RPMI7951 (cell line): ENCODE results near the gene ZFHX3. TPM values are rescaled to one million over a fixed set of nuclear protein-coding genes. Genes with fewer than 3 reads are reported as not detected.

Experiments used
- DNase-seq: peaks from one replicate; pipeline ENCODE4 v3.0.0-alpha.2; 2012; ENCODE audit warnings: low read depth
- total RNA-seq: library from RNA; depleted of rRNA; stranded (reverse); fragments of >200 nt; shearing (Covaris generic); gene quantifications from 2 replicates; pipeline ENCODE4 v1.2.3, GENCODE V29; 2014

ZFHX3 gene
- total RNA-seq, 1 experiment from 2014 or later: 2.2 TPM

DNA sequence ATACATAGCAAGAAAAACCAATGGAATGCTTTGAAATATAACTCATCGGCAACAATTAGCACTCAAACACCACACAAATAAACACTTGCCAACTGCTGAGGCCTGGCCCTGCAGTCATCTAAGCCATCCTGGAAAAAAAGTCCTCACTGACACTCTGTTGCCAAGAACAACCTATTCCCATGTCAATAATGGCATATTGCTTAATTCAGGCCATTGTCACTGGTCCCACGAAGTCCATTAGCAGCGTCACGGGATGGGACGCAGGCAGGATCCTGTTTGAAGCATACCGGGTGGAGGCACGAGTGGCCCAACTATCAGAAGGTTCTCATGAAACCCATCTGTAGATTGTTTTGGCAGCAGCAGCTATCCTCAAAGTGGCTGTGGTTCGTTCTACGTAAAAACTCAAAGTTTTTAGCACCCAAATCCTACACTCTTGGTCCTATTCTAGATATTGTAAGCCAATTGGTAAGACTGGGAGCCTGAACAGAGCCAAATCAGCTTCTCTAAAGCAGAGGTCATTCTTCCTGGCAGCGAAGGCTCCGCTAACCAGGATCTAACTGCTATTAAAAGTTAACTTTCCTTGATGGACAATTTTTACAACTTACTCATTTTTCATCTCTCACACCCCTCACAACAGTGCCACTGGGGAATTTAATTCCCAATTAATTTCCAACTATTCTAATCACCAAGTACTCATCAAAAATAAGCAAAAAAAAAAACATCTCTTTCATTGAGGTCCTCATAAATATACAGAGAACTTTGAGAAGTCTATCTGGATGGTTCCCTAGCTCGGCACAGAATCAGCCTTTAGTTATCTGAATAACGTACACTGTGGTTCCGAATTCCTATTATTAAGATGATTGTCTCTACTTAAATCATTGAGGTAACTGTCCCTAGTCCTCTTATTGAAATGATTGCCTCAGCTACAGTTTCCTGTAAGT is 91.5 kb downstream of the ZFHX3 start:
- no peak for DNase-seq

- DNase-seq: no peak
Observed at GRCh38 chr16:72952811-72953271, 95.1 kb downstream of the ZFHX3 start.

DNA sequence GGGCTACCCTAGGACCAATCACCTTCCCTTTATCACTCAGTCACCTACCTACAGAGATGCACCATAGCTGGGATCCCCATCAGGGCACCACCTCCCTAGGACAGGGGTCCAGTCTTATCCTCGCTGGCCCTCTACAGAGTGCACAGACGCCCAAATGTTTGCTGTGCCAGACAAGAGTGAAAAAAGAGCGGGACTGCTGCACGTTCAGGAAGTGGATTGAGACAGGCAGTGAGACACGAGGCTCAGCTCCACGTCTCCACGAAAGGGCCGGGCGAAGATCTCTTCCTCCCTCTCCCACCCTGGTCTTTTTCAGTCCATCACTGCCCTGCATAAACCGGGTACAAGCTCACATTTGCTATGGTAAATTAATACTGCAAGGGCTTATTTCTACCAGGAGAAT is 95.5 kb downstream of the ZFHX3 start:
- no peak for DNase-seq

DNA sequence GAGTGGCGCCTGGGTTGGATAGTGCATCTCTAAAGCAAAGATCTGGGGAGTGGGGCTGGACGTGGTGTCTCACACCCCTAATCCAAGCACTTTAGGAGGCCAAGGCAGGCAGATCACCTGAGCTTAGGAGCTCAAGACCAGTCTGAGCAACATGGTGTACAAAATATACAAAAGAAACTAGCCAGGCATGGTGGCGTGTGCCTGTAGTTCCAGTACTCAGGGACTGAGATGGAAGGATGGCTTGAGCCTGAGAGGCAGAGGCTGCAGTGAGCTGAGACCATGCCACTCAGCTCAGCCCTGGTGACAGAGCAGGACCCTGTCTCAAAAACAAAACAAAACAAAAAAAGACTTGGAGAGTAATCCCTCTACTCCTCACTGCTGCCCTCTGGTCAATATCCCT is 96.0 kb downstream of the ZFHX3 start:
- DNase-seq: no peak

- no peak for DNase-seq
Observed at GRCh38 chr16:72950669-72951068, 97.3 kb downstream of the ZFHX3 start.

GRCh38 chr16:72948238-72948829 is 99.6 kb downstream of the ZFHX3 start:
- DNase-seq: no peak

GRCh38 chr16:72947379-72948237 is 100.3 kb downstream of the ZFHX3 start:
- no peak for DNase-seq

- DNase-seq: no peak
Observed at GRCh38 chr16:72946474-72947194, 101.3 kb downstream of the ZFHX3 start.

GRCh38 chr16:72946063-72946462 is 101.9 kb downstream of the ZFHX3 start:
- DNase-seq: no peak

- DNase-seq: no peak
Observed at GRCh38 chr16:72945611-72946010, 102.3 kb downstream of the ZFHX3 start.

DNA sequence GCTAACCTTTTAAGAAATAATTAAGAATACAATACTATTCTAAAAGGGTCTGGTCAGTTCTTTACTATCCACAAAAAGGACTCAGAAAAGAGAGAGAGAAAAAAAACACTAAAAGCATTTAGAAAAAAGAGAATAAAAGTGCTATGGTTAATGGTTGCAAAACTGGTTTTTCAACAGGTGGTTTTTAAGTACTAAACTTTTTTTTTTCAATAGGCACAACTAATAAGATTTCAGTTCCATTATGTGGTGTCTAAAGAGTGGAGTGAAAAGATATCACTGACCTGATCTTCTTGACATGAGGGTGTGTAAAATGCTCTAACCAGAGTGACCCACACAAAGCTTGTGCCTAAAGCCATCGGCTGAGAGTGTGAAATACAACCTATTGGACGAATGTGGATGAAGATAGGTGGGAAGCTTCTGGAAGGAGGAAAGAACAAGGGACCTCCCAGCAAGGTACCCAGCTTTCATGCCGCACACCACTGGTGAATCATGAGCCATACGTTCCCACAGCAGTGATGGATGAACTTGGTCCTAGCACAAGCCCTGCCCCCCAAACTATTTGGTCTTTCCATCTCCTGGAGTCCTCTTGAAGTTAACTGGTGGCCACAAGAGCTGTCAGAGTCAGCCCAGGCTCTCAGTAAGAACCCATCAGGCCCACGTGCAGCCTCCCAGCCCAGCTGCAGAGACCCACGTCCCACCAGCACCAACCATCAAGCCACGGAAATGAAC is 103.0 kb downstream of the ZFHX3 start:
- no peak for DNase-seq

- no peak for DNase-seq
Observed at GRCh38 chr16:72942021-72942420, 105.9 kb downstream of the ZFHX3 start.

DNA sequence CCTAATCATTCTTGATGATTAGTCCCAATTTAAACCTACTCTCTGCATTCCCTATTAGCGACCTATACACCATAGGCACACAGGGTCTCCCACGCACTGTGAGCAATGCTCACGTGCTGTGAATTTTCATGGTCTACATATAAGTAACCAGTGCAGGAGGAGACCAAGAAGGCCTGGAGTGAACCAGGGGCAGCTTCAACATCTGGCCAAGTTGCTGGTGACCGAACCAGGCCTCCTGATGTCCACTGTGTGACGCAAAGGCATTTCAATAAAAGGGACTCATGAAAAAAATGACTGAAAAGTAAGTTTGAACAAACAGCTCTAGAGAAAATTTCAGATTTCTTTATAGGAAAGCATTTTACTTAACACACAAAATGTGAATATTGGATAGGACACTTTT is 107.0 kb downstream of the ZFHX3 start:
- DNase-seq: no peak

DNA sequence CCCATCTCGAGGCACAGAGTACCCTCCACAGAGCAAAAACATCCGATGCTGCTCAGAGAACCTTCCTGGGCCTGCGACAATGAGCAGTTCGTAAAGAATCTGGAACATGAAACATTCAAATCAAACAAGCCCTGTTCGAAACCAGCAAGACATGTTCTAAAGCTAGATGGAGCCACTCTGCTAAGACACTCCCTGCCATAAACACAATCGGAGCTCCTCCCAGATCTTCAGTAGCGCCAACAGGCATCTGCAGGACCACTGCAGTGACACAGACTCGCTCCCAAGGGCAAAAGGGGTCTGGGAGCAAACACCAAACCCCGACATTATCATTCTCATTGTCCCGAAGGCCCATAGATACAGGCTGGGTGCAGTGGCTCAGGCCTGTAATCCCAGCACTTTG is 108.7 kb downstream of the ZFHX3 start:
- peak; percentile 45 for DNase-seq

- DNase-seq: peak; percentile 85
Observed at GRCh38 chr16:72938795-72939164, 109.1 kb downstream of the ZFHX3 start.

GRCh38 chr16:72937916-72938794 is 109.8 kb downstream of the ZFHX3 start:
- peak; percentile 17 for DNase-seq

DNA sequence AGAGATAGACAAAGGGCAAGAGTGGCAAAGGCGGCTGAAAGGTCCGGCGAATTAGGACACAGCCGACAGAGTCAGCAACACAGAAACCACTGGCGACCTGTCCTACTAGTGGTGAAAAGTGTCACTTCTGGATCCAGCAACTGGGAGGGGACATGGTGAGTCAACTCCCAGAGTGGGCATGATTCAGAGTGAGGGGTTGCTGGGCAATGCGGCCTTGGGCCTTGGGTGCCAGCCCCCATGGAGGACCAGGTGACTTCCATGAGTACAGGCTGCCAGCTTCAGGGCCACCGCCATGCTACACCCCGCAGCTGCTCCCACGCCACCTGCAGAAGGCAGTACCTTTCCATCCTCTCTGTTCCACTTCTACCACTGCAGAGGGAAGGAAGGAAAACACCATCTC is 110.6 kb downstream of the ZFHX3 start:
- peak; percentile 47 for DNase-seq

DNA sequence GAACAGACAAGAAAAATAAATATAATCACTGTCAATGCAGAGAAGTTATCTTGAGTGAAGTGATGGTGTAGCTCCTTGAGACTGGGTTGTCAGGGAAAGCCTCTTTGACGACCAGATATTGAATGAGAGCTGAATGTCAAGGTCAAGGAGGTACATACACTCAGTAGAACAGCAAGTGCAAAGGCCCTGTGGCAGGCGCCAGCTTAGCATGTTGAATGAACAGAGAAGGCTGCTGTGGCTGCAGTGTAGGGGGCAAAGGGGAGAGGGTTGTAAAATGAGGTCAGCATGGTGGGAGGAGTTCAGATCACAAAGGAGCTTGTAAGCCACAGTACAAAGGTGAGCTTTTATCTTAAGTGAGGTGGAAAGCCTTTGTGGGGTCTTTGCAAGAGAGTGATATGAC is 111.5 kb downstream of the ZFHX3 start:
- no peak for DNase-seq

DNA sequence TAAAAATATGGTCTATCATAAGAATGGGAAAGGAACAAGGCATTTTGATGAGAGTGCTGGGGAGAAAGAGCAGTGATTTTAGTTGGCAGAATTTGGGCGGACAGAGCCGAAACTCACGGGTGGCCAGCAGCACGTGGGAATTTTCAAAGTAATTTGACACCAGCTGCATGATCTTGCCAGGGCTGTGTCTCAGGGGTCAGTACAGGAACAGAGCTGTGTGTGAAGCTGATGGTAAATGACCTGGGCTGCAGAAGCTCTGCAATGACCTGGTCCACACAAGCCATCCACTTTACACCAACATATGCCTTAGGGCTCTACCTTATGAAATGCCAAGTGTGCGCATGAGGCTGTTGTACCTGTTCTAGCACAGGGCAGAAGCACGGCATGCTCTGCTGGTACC is 112.0 kb downstream of the ZFHX3 start:
- no peak for DNase-seq
